H9 (cell line): ENCODE data around the gene DAZAP1. TPM values are rescaled to one million over a fixed set of nuclear protein-coding genes. Genes with fewer than 3 reads are reported as not detected.

Source experiments
- DNase-seq: peaks from one replicate; pipeline ENCODE4 v3.0.0-alpha.2; 2017
- H2AFZ ChIP-seq: one replicate; pipeline ENCODE4 v1.6.1; 2013; ENCODE audit warnings: mild to moderate bottlenecking, low read length, control low read depth, moderate library complexity
- H2AK5ac ChIP-seq: 2 replicates; pipeline ENCODE4 v1.6.1; 2013; ENCODE audit warnings: low read length, control low read depth, mixed read lengths; ENCODE audit not compliant: insufficient read length
- H2BK120ac ChIP-seq: one replicate; pipeline ENCODE4 v1.6.1; 2013; ENCODE audit warnings: low read depth, mild to moderate bottlenecking, low read length, control low read depth, inconsistent platforms; ENCODE audit not compliant: poor library complexity, severe bottlenecking
- H2BK12ac ChIP-seq: 2 replicates; pipeline ENCODE4 v1.6.1; 2013; ENCODE audit warnings: low read length, control low read depth, mixed read lengths, low read depth; ENCODE audit not compliant: insufficient read length
- H2BK15ac ChIP-seq: 2 replicates; pipeline ENCODE4 v1.6.1; 2013; ENCODE audit warnings: low read depth, low read length, control low read depth
- H2BK20ac ChIP-seq: one replicate; pipeline ENCODE4 v1.6.1; 2013; ENCODE audit warnings: low read depth, mild to moderate bottlenecking, low read length, control low read depth, inconsistent platforms; ENCODE audit not compliant: poor library complexity, severe bottlenecking
- H2BK5ac ChIP-seq: 2 replicates; pipeline ENCODE4 v1.6.1; 2013; ENCODE audit warnings: low read length, control low read depth, mixed read lengths; ENCODE audit not compliant: insufficient read length
- H3K14ac ChIP-seq: 2 replicates; pipeline ENCODE4 v1.6.1; 2013; ENCODE audit warnings: low read length, control low read depth; ENCODE audit not compliant: insufficient read depth
- H3K18ac ChIP-seq: 2 replicates; pipeline ENCODE4 v1.6.1; 2013; ENCODE audit warnings: low read depth, mild to moderate bottlenecking, mixed read lengths, low read length, control low read depth; ENCODE audit not compliant: insufficient read length
- H3K23ac ChIP-seq: 2 replicates; pipeline ENCODE4 v1.6.1; 2013; ENCODE audit warnings: low read length, control low read depth, mixed read lengths, low read depth; ENCODE audit not compliant: insufficient read length
- H3K23me2 ChIP-seq: 2 replicates; pipeline ENCODE4 v1.6.1; 2013; ENCODE audit warnings: low read depth, mild to moderate bottlenecking, mixed read lengths, low read length, control low read depth; ENCODE audit not compliant: insufficient read length, poor library complexity, severe bottlenecking
- H3K27ac ChIP-seq: 2 replicates; pipeline ENCODE4 v1.5.1; 2013; ENCODE audit warnings: low read length, control low read depth, mixed read lengths, low read depth; ENCODE audit not compliant: insufficient read length
- H3K27me3 ChIP-seq: 2 replicates; pipeline ENCODE4 v1.6.1; 2013; ENCODE audit warnings: low read length, control low read depth, inconsistent platforms; ENCODE audit not compliant: insufficient read depth
- H3K4ac ChIP-seq: 2 replicates; pipeline ENCODE4 v1.6.1; 2013; ENCODE audit warnings: low read depth, mild to moderate bottlenecking, control low read depth, inconsistent platforms, low read length, moderate library complexity
- H3K4me1 ChIP-seq: 2 replicates; pipeline ENCODE4 v1.6.1; 2013; ENCODE audit warnings: low read length, control low read depth, inconsistent platforms; ENCODE audit not compliant: insufficient read depth
- H3K4me2 ChIP-seq: 2 replicates; pipeline ENCODE4 v1.6.1; 2013; ENCODE audit warnings: low read length, control low read depth, mixed read lengths; ENCODE audit not compliant: insufficient read length, insufficient read depth
- H3K56ac ChIP-seq: 2 replicates; pipeline ENCODE4 v1.6.1; 2013; ENCODE audit warnings: low read depth, mild to moderate bottlenecking, mixed read lengths, low read length, control low read depth; ENCODE audit not compliant: insufficient read length
- H3K79me1 ChIP-seq: 2 replicates; pipeline ENCODE4 v1.6.1; 2013; ENCODE audit warnings: low read depth, mild to moderate bottlenecking, moderate library complexity, low read length, control low read depth, inconsistent platforms; ENCODE audit not compliant: insufficient read depth, poor library complexity, severe bottlenecking
- H3K79me2 ChIP-seq: 2 replicates; pipeline ENCODE4 v1.6.1; 2013; ENCODE audit warnings: low read length, control low read depth, inconsistent platforms; ENCODE audit not compliant: insufficient read depth
- H3K9ac ChIP-seq: 2 replicates; pipeline ENCODE4 v1.6.1; 2013; ENCODE audit warnings: low read length, control low read depth, mixed read lengths; ENCODE audit not compliant: insufficient read length; ENCODE audit errors: extremely low read depth
- H3K9me3 ChIP-seq: one replicate; pipeline ENCODE4 v1.6.1; 2013; ENCODE audit warnings: low read depth, low read length, inconsistent platforms; ENCODE audit not compliant: control insufficient read depth
- H3T11ph ChIP-seq: one replicate; pipeline ENCODE4 v1.6.1; 2013; ENCODE audit warnings: mild to moderate bottlenecking, low read length, control low read depth, inconsistent platforms
- H4K20me1 ChIP-seq: one replicate; pipeline ENCODE4 v1.6.1; 2013; ENCODE audit not compliant: control insufficient read depth, insufficient read length, insufficient read depth
- H4K5ac ChIP-seq: 2 replicates; pipeline ENCODE4 v1.6.1; 2013; ENCODE audit warnings: low read depth, mild to moderate bottlenecking, mixed read lengths, low read length, control low read depth; ENCODE audit not compliant: insufficient read length
- H4K8ac ChIP-seq: replicated peaks from 2 replicates; pipeline ENCODE4 v1.6.1; 2013; ENCODE audit warnings: low read length, control low read depth, mixed read lengths, low read depth; ENCODE audit not compliant: insufficient read length
- H4K91ac ChIP-seq: 2 replicates; pipeline ENCODE4 v1.6.1; 2013; ENCODE audit warnings: low read depth, mild to moderate bottlenecking, moderate library complexity, mixed read lengths, low read length, control low read depth; ENCODE audit not compliant: insufficient read length
- H3K27ac Mint-ChIP-seq, 3 experiments: 2 replicates in 2 of 3; 3 replicates in 1 of 3; pipeline ENCODE4 v1.8.0; 2020 to 2021; ENCODE audit warnings: mixed read lengths in 3 of 3, mild to moderate bottlenecking in 1 of 3, moderate library complexity in 1 of 3
- H3K27me3 Mint-ChIP-seq: 2 replicates; pipeline ENCODE4 v1.8.0; 2021; ENCODE audit warnings: low read depth, mild to moderate bottlenecking, moderate library complexity, mixed read lengths
- H3K36me3 Mint-ChIP-seq, 3 experiments: 2 replicates in 2 of 3; 3 replicates in 1 of 3; pipeline ENCODE4 v1.8.0; 2020 to 2021; ENCODE audit warnings: low read depth in 3 of 3, mixed read lengths in 3 of 3; ENCODE audit not compliant: insufficient read depth in 1 of 3
- H3K4me1 Mint-ChIP-seq, 2 experiments: 2 replicates each; pipeline ENCODE4 v1.8.0; 2020; ENCODE audit warnings: mixed read lengths in 2 of 2
- H3K4me3 Mint-ChIP-seq, 2 experiments: 2 replicates in 1 of 2; 3 replicates in 1 of 2; pipeline ENCODE4 v1.8.0; 2020 to 2021; ENCODE audit warnings: mild to moderate bottlenecking in 2 of 2, mixed read lengths in 2 of 2, moderate library complexity in 1 of 2
- H3K9me3 Mint-ChIP-seq, 2 experiments: 2 replicates in 1 of 2; 3 replicates in 1 of 2; pipeline ENCODE4 v1.8.0; 2020; ENCODE audit warnings: mild to moderate bottlenecking in 2 of 2, mixed read lengths in 2 of 2, moderate library complexity in 1 of 2
- WGBS: extraction: QIAGEN DNeasy Blood & Tissue Kit; methylation state at CpG from one replicate; pipeline ENCODE4 v1.1.7; 2013; ENCODE audit warnings: missing lambda C conversion rate, low lambda C conversion rate, mixed read lengths; ENCODE audit not compliant: insufficient read length; ENCODE audit errors: extremely low coverage; 5-methylcytosine and 5-hydroxymethylcytosine counted together
- total RNA-seq: library from RNA; stranded (reverse); gene quantifications from 2 replicates; pipeline ENCODE4 v1.2.1, GENCODE V29; 2021
- TF ChIP-seq, protein P1 (sequence below): fragments of 200-600 bp; sonication (generic); conservative IDR thresholded peaks from 3 replicates; pipeline ENCODE4 v1.8.0; 2021; ENCODE audit warnings: antibody characterized with exemption, mild to moderate bottlenecking

DAZAP1 gene
- total RNA-seq, 1 experiment from 2014 or later: 265 TPM

DNA sequence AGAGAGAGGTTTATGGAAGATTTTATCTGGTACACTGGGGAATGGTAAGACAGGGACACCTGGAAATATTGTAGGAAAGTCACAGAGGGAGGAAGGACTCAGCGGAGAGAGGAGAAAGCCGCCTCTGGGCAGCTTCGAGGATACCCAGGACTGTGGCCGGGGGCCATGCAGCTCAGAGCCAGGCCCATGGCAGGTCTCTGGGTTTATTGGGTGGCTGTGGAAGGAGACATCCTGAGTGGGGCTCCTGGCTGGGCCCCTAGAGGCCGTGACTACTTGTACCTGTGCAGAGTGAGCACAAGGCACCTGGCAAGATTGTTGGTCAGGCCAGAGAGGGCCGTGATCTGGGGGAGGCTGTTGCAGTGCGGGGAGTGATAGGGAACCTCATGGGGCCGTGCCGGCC is 3.4 kb downstream of the DAZAP1 start:
- Histone ChIP-seq H2BK15ac (no peak overlapping the region), H2AK5ac (no peak overlapping the region), H3K4me1 (no peaks in the 10 kb centered on the region; the same call in 1 of the 2 replicates), H4K8ac (no peak overlapping the region), H2BK12ac (no peak overlapping the region), H3K23ac (no peak overlapping the region), H3K27me3 (no peaks in the 10 kb centered on the region), H2AFZ (no peak overlapping the region), H3K18ac (no peak overlapping the region), H3K9ac (no peak overlapping the region), H2BK20ac (no peak overlapping the region), H3K56ac (no peak overlapping the region), H4K91ac (no peak overlapping the region), H3T11ph (no peak overlapping the region), H4K5ac (no peak overlapping the region), H4K20me1 (no peaks in the 10 kb centered on the region), H3K14ac (no peak overlapping the region), H3K4me2 (no peak overlapping the region), H3K4ac (no peak overlapping the region), H3K23me2 (peaks cover 6% of the 10 kb centered on the region), H3K79me2 (peaks cover 61% of the 10 kb centered on the region), H3K9me3 (no peaks in the 10 kb centered on the region), H2BK5ac (no peak overlapping the region), H3K27ac (no peak overlapping the region), H3K79me1 (no peaks in the 10 kb centered on the region), H2BK120ac (no peak overlapping the region)
- Mint-ChIP-seq H3K9me3 (peaks cover 0 to 2% of the 10 kb centered on the region in 2 experiments; a peak in 1 of 5 replicates), H3K4me3 (peak overlapping the region; percentile 14 to 21), H3K4me1 (peaks cover 45 to 51% of the 10 kb centered on the region in 2 experiments), H3K27ac (peak overlapping the region; percentile 38 to 97 (median 60)), H3K27me3 (0 out of 2 replicates have a peak, but pooled peaks cover 1% of the 10 kb centered on the region), H3K36me3 (peaks cover 16 to 43% (median 35%) of the 10 kb centered on the region in 3 experiments)
- no CpG with 5 or more reads among the region's 9 CpGs for WGBS
- no peak for DNase-seq
- TF ChIP-seq, protein P1, sequence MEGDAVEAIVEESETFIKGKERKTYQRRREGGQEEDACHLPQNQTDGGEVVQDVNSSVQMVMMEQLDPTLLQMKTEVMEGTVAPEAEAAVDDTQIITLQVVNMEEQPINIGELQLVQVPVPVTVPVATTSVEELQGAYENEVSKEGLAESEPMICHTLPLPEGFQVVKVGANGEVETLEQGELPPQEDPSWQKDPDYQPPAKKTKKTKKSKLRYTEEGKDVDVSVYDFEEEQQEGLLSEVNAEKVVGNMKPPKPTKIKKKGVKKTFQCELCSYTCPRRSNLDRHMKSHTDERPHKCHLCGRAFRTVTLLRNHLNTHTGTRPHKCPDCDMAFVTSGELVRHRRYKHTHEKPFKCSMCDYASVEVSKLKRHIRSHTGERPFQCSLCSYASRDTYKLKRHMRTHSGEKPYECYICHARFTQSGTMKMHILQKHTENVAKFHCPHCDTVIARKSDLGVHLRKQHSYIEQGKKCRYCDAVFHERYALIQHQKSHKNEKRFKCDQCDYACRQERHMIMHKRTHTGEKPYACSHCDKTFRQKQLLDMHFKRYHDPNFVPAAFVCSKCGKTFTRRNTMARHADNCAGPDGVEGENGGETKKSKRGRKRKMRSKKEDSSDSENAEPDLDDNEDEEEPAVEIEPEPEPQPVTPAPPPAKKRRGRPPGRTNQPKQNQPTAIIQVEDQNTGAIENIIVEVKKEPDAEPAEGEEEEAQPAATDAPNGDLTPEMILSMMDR: no peak
